ENCODE measurements around the gene ADCK1.
A peak's percentile ranks its signal among the peaks of the same experiment; 100 is the strongest.
"Not testable (repeated sequence)": the region's sequence is repeated elsewhere in the genome, so short reads cannot be mapped to it uniquely, and the experiment has no call there.

ADCK1 gene

GRCh38 chr14:77866932-77867331 is 67.0 kb downstream of the ADCK1 start:
- DNase-seq = no peak

DNA sequence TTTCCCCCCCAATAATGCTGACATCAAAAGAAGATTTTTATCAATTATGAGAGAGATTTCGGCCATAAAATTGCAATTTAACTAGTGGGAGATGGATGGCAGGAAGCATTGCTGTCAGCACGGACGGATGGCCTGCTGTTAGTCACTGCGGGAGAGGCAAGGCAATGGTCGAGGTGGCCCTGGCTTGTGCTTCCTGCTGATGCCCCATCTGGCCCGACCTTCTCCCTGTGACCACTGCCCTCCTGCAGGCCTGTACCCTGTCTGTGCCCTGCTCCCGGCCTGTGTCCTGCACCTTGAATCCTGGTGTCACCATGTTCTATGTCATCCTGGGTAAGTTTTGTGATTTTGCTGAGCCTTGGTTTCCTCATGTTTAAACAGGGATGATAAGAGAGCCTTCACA is 67.6 kb downstream of the ADCK1 start:
- DNase-seq = no peak

- DNase-seq = no peak
Observed at GRCh38 chr14:77868552-77869285, 68.8 kb downstream of the ADCK1 start.

- no peak for DNase-seq
Observed at GRCh38 chr14:77869340-77869739, 69.4 kb downstream of the ADCK1 start.

DNA sequence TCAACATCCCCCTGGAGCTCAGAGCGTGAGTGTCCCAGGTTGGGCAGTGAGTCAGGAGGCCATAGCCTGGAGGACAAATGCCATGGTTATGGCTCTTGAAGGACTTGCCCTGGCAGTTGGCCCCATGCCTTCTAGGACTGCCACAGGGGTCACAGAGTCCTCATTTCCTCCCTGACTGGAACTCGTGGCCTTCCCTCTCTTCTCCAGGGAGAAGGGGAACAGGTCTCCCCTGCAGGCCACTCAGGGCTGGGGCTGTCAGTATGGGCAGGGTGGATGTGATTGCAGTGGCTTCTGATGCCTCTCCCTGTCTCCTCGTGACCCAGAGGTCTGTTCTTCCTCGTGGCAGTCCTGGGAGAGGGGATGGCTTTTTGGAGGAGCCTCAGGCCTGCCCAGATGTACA is 70.7 kb downstream of the ADCK1 start:
- no peak for DNase-seq

- DNase-seq = no peak
Observed at GRCh38 chr14:77872152-77872551, 72.2 kb downstream of the ADCK1 start.

GRCh38 chr14:77872983-77873382 is 73.1 kb downstream of the ADCK1 start:
- DNase-seq = no peak

- DNase-seq = no peak
Observed at GRCh38 chr14:77878783-77879182, 78.9 kb downstream of the ADCK1 start.

GRCh38 chr14:77880056-77880455 is 80.1 kb downstream of the ADCK1 start:
- DNase-seq = no peak

GRCh38 chr14:77882098-77882497 is 82.2 kb downstream of the ADCK1 start:
- DNase-seq = peak; percentile 79

- DNase-seq = no peak
Observed at GRCh38 chr14:77882636-77883035, 82.7 kb downstream of the ADCK1 start.

- peak; percentile 46 for DNase-seq
Observed at GRCh38 chr14:77883131-77883846, 83.4 kb downstream of the ADCK1 start.

- no peak for DNase-seq
Observed at GRCh38 chr14:77883847-77884238, 83.9 kb downstream of the ADCK1 start.

DNA sequence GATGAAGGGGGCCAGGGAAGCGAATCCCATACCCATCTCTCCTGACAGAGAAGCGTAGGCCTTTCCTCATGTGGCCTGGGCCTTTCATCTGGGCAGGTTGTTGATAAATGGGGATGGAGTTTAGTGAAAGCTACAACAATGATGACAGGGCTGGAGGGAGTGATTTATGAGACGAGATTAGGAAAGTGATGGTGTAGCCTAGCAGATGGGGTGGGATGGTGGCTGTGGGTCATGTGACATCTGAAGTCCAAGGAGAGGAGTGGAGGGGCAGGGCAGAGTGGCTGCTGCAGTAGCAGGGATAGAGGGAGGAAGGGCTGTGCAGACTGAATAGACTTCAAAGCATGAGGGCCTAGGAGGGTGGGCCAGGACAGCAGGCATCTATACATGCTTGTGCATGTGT is 85.5 kb downstream of the ADCK1 start:
- no peak for DNase-seq

GRCh38 chr14:77886010-77886409 is 86.1 kb downstream of the ADCK1 start:
- DNase-seq = no peak

DNA sequence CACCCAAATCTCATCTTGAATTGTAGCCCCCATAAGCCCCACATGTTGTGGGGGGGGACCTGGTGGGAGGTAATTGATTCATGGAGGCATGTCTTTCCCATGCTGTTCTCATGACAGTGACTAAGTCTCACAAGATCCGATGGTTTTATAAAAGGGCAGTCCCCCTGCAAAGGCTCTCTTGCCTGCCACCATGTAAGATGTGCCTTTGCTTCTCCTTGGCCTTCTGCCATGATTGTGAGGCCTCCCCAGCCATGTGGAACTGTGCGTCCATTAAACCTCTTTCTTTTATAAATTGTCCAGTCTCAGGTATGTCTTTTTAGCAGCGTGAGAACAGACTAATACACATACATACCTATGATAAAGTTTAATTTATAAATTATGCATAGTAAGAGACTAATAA is 89.0 kb downstream of the ADCK1 start:
- not testable (repeated sequence) for DNase-seq

DNA sequence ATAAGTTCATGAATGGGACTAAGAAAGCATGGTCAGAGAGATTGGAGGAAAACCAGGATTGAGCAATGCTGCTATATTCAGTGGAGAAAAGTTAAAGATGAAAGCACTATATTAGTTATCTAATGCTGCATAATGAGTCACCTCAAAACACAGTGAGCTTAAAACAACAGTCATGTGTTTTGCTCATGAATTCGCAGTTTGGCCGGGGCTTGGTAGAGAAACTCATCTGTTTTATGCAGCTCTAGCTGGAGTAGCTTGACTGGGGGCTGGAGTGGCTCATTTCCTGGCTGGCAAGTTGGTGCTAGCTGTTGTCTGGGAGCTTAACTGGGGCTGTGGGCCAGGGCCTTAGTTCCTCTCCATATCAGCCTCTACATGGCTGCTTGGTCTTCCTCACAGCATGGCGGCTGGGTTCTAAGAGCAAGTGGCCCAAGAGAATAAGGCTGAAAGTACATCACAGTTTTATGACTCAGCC is 90.1 kb downstream of the ADCK1 start:
- no peak for DNase-seq

- DNase-seq = no peak
Observed at GRCh38 chr14:77890873-77891272, 91.0 kb downstream of the ADCK1 start.

GRCh38 chr14:77892381-77892871 is 92.5 kb downstream of the ADCK1 start:
- DNase-seq = no peak

- DNase-seq = no peak
Observed at GRCh38 chr14:77892890-77893484, 93.1 kb downstream of the ADCK1 start.

GRCh38 chr14:77897374-77897773 is 97.5 kb downstream of the ADCK1 start:
- DNase-seq = no peak

DNA sequence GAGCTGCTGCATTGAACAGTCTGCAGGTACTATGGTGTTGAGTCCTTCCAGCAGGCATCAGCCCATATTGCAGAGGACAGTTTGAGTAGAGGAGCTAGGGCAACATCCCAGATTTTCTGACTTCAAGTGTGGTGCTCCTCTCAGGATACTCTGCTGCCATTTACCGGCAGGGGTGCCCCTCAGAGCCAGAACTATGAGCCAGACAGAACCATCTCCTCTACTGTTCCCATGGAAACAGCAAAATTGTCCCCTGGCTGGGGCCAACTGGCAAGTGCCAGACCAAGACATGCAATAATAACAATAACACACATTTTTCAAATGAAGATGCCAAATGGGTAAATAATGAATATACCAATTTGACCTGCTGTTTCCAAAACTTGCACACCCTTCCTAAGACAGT is 102.9 kb downstream of the ADCK1 start:
- no peak for DNase-seq

GRCh38 chr14:77903221-77903620 is 103.3 kb downstream of the ADCK1 start:
- DNase-seq = no peak
